Measurements from ENCODE around the gene SLC4A1.

SLC4A1 gene

GRCh38 chr17:44268709-44269534, 987 bp upstream of the SLC4A1 start:
- DNase-seq (ENCODE audit: low read depth), result no peak
- TF ChIP-seq CTCF (IDR thresholded peaks at IDR 0.05; ENCODE audit: insufficient read depth, low read depth, low read length, missing control alignments), result no peak
- H3K4me3 ChIP-seq (ENCODE audit: low read length), result no peak overlapping the region

- no peak for TF ChIP-seq CTCF (IDR thresholded peaks at IDR 0.05; ENCODE audit: insufficient read depth, low read depth, low read length, missing control alignments)
- no peak for DNase-seq (ENCODE audit: low read depth)
- H3K4me3 ChIP-seq (ENCODE audit: low read length), result no peak overlapping the region
Observed at GRCh38 chr17:44267165-44267455, 825 bp downstream of the SLC4A1 start.

- no peak overlapping the region for H3K4me3 ChIP-seq (ENCODE audit: low read length)
- no peak for DNase-seq (ENCODE audit: low read depth)
- no peak for TF ChIP-seq CTCF (IDR thresholded peaks at IDR 0.05; ENCODE audit: insufficient read depth, low read depth, low read length, missing control alignments)
Observed at GRCh38 chr17:44266402-44267164, 1.4 kb downstream of the SLC4A1 start.

GRCh38 chr17:44263345-44263902, 4.5 kb downstream of the SLC4A1 start:
- no peak overlapping the region for H3K4me3 ChIP-seq (ENCODE audit: low read length)
- DNase-seq (ENCODE audit: low read depth), result no peak

GRCh38 chr17:44262654-44263225, 5.2 kb downstream of the SLC4A1 start:
- no peak overlapping the region for H3K4me3 ChIP-seq (ENCODE audit: low read length)
- DNase-seq (ENCODE audit: low read depth), result no peak
- TF ChIP-seq CTCF (IDR thresholded peaks at IDR 0.05; ENCODE audit: insufficient read depth, low read depth, low read length, missing control alignments), result no peak

More at GRCh38 chr17:44263345-44263902, 4.5 kb downstream of the SLC4A1 start:
- no peak for TF ChIP-seq CTCF (IDR thresholded peaks at IDR 0.05; ENCODE audit: insufficient read depth, low read depth, low read length, missing control alignments)

- TF ChIP-seq CTCF (IDR thresholded peaks at IDR 0.05; ENCODE audit: insufficient read depth, low read depth, low read length, missing control alignments), result no peak
- DNase-seq (ENCODE audit: low read depth), result no peak
- no peak overlapping the region for H3K4me3 ChIP-seq (ENCODE audit: low read length)
Observed at GRCh38 chr17:44260296-44260695, 7.6 kb downstream of the SLC4A1 start.
